Dedifferentiated amniotic fluid mesenchymal stem cell (primary cell): Measurements from ENCODE around the gene PCDHGA3.
"Not testable (repeated sequence)": the region's sequence is repeated elsewhere in the genome, so short reads cannot be mapped to it uniquely, and the experiment has no call there.

Experiments used
- DNase-seq: peaks from one replicate; pipeline ENCODE4 v3.0.0-alpha.2; 2016; ENCODE audit errors: extremely low spot score

Gene PCDHGA3

GRCh38 chr5:141343242-141343952 is at the start of gene PCDHGA3:
PCDHGA3 (plus strand) TSS chr5:141343829; CDS start chr5:141344034, 205 bp downstream.
- DNase-seq = no peak

GRCh38 chr5:141298376-141298775 is 45.3 kb upstream of the PCDHGA3 start:
- no peak for DNase-seq

- DNase-seq = no peak
Observed at GRCh38 chr5:141303756-141304155, 39.9 kb upstream of the PCDHGA3 start, which contains the start of gene SLC25A2. SLC25A2 (minus strand) TSS chr5:141304049; CDS start chr5:141303865, 184 bp downstream.

GRCh38 chr5:141306630-141307029 is 37.0 kb upstream of the PCDHGA3 start:
- DNase-seq = no peak

- DNase-seq = no peak
Observed at GRCh38 chr5:141313711-141314110, 29.9 kb upstream of the PCDHGA3 start.

- DNase-seq = not testable (repeated sequence)
Observed at GRCh38 chr5:141316963-141317362, 26.7 kb upstream of the PCDHGA3 start.

GRCh38 chr5:141319202-141319601 is 24.4 kb upstream of the PCDHGA3 start:
- DNase-seq = no peak

- DNase-seq = no peak
Observed at GRCh38 chr5:141319699-141320098, 23.9 kb upstream of the PCDHGA3 start.

GRCh38 chr5:141320225-141321169 is 23.1 kb upstream of the PCDHGA3 start, which contains the start of gene TAF7:
TAF7 (minus strand) TSS chr5:141320784; CDS start chr5:141320044, 740 bp downstream.
- peak; percentile 97 for DNase-seq

- DNase-seq = no peak
Observed at GRCh38 chr5:141322261-141322660, 21.4 kb upstream of the PCDHGA3 start.

- DNase-seq = peak; percentile 82
Observed at GRCh38 chr5:141326088-141326854, 17.4 kb upstream of the PCDHGA3 start.

- DNase-seq = no peak
Observed at GRCh38 chr5:141328231-141328630, 15.4 kb upstream of the PCDHGA3 start.

GRCh38 chr5:141330299-141331080 is 13.1 kb upstream of the PCDHGA3 start, which contains the start of gene PCDHGA1:
PCDHGA1 (plus strand) TSS chr5:141330514.
- peak; percentile 31 for DNase-seq

GRCh38 chr5:141332571-141332970 is 11.1 kb upstream of the PCDHGA3 start:
- not testable (repeated sequence) for DNase-seq

- no peak for DNase-seq
Observed at GRCh38 chr5:141338538-141339306, 4.9 kb upstream of the PCDHGA3 start, which contains the start of gene PCDHGA2. PCDHGA2 (plus strand) TSS chr5:141338760.

- not testable (repeated sequence) for DNase-seq
Observed at GRCh38 chr5:141340781-141341354, 2.8 kb upstream of the PCDHGA3 start.

- DNase-seq = no peak
Observed at GRCh38 chr5:141342773-141343172, 856 bp upstream of the PCDHGA3 start.

- DNase-seq = no peak
Observed at GRCh38 chr5:141343953-141344463, 379 bp downstream of the PCDHGA3 start.

- no peak for DNase-seq
Observed at GRCh38 chr5:141345327-141345726, 1.7 kb downstream of the PCDHGA3 start.
